Measurements from ENCODE around the gene ADAMTSL3. TPM values are rescaled to one million over a fixed set of nuclear protein-coding genes. Genes with fewer than 3 reads are reported as not detected.

ADAMTSL3 gene
- total RNA-seq, 2 donors from 2014 or later = 0.79 to 3.4 TPM

DNA sequence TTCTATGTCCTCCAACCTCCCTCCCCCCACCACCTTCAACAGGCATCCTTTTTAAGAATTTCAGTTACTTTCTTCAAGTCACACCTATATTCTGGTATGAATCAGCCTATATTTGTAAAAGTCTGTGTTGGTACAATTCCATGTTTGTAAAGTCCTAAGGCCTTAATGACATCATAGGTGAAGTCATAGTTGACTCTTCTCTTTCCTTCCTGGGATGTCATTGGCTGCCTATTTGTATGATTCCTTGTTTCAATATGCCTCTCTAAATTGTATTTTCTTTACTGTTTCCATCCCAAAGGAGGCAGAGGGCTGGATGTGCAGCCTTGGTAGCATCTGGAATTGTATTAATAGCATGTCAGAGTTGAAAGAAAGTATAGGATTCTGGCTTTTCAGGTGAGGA, 56.5 kb downstream of the ADAMTSL3 start:
- Mint-ChIP-seq H3K4me3 (no peak overlapping the region), H3K4me1 (no peaks in the 10 kb centered on the region)

DNA sequence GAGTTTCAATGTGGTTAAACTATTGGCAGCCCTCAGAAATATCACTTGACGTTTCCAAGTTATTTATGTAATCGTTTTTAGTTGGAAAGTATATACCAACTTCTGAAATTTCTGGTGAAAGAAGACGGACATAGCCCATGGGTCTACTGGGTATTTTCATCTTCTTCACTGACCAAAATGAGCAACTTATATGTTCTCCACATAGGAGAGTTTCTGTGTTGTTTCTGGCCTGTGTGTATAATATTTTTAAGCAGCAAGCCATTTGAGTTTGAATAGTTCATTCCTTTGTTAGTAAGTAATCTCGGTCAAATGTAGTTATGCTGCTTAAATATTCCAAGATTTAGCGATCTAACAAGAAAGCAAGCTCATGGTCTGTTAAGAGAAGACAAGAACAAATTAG, 57.3 kb downstream of the ADAMTSL3 start:
- TF ChIP-seq, protein P1, sequence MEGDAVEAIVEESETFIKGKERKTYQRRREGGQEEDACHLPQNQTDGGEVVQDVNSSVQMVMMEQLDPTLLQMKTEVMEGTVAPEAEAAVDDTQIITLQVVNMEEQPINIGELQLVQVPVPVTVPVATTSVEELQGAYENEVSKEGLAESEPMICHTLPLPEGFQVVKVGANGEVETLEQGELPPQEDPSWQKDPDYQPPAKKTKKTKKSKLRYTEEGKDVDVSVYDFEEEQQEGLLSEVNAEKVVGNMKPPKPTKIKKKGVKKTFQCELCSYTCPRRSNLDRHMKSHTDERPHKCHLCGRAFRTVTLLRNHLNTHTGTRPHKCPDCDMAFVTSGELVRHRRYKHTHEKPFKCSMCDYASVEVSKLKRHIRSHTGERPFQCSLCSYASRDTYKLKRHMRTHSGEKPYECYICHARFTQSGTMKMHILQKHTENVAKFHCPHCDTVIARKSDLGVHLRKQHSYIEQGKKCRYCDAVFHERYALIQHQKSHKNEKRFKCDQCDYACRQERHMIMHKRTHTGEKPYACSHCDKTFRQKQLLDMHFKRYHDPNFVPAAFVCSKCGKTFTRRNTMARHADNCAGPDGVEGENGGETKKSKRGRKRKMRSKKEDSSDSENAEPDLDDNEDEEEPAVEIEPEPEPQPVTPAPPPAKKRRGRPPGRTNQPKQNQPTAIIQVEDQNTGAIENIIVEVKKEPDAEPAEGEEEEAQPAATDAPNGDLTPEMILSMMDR (conservative IDR thresholded peaks at IDR 0.05) = no peak

More for the DNA sequence above, 56.5 kb downstream of the ADAMTSL3 start:
- DNase-seq = no peak
- Histone ChIP-seq H3K27ac (ENCODE audit: low read depth, low read length) (no peak overlapping the region), H3K9me3 (ENCODE audit: control insufficient read depth, low read length) (no peaks in the 10 kb centered on the region), H3K4me1 (ENCODE audit: control insufficient read depth, insufficient read depth, low read length) (no peaks in the 10 kb centered on the region), H3K4me3 (ENCODE audit: low read length) (no peak overlapping the region), H3K36me3 (ENCODE audit: control insufficient read depth, insufficient read depth, low read length) (no peaks in the 10 kb centered on the region), H3K27me3 (ENCODE audit: control insufficient read depth, insufficient read depth, low read length, poor library complexity, severe bottlenecking) (no peaks in the 10 kb centered on the region), H3K9ac (ENCODE audit: extremely low read depth, low read length, poor library complexity, severe bottlenecking) (no peak overlapping the region)
- Mint-ChIP-seq H3K36me3 (ENCODE audit: low read depth) (no peaks in the 10 kb centered on the region), H3K27me3 (ENCODE audit: insufficient read depth) (peaks cover 2% of the 10 kb centered on the region), H3K27ac (no peak overlapping the region), H3K9me3 (no peaks in the 10 kb centered on the region)
- TF ChIP-seq, protein P1 (conservative IDR thresholded peaks at IDR 0.05) = no peak

DNA sequence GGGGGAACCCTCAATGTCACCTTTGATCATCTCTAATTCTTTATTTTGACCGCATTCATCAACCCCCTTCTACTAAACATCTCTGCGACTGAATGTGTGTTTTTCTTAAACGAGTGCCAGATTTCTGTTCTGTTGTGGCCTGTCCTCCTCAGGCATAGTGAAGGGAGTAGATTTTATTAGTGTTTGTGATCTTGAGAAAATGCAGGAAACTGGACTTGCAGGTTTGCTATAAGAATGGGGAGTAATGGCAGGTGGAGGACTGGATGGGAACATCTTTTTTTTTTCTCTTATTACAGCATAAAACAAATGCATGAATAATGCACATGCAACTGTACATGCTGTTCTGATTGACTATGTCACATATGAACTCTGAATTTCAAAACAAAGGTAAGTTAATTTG, 59.3 kb downstream of the ADAMTSL3 start:
- peaks cover 4% of the 10 kb centered on the region for H3K27me3 Mint-ChIP-seq (ENCODE audit: insufficient read depth)
- no peak overlapping the region for H3K27ac Mint-ChIP-seq
- Histone ChIP-seq H3K4me1 (ENCODE audit: control insufficient read depth, insufficient read depth, low read length) (no peaks in the 10 kb centered on the region), H3K9ac (ENCODE audit: extremely low read depth, low read length, poor library complexity, severe bottlenecking) (no peak overlapping the region), H3K27ac (ENCODE audit: low read depth, low read length) (no peak overlapping the region), H3K36me3 (ENCODE audit: control insufficient read depth, insufficient read depth, low read length) (no peaks in the 10 kb centered on the region), H3K4me3 (ENCODE audit: low read length) (no peak overlapping the region), H3K9me3 (ENCODE audit: control insufficient read depth, low read length) (no peaks in the 10 kb centered on the region), H3K27me3 (ENCODE audit: control insufficient read depth, insufficient read depth, low read length, poor library complexity, severe bottlenecking) (no peaks in the 10 kb centered on the region)
- no peak for DNase-seq
- no peaks in the 10 kb centered on the region for H3K36me3 Mint-ChIP-seq (ENCODE audit: low read depth)
- WGBS, 2 experiments (ENCODE audit: insufficient coverage in 1 of 2, insufficient read length in 1 of 2) = 98% methylated on average over 3 of the region's 3 CpGs; no CpG with 5 or more reads in 1 of the 2 experiments
- H3K9me3 Mint-ChIP-seq = no peaks in the 10 kb centered on the region
- TF ChIP-seq, protein P1 (conservative IDR thresholded peaks at IDR 0.05) = no peak
- H3K4me3 Mint-ChIP-seq = no peak overlapping the region
- H3K4me1 Mint-ChIP-seq = no peaks in the 10 kb centered on the region

More for the DNA sequence above, 57.3 kb downstream of the ADAMTSL3 start:
- Histone ChIP-seq H3K27me3 (ENCODE audit: control insufficient read depth, insufficient read depth, low read length, poor library complexity, severe bottlenecking) (no peaks in the 10 kb centered on the region), H3K9me3 (ENCODE audit: control insufficient read depth, low read length) (no peaks in the 10 kb centered on the region), H3K27ac (ENCODE audit: low read depth, low read length) (no peak overlapping the region), H3K4me1 (ENCODE audit: control insufficient read depth, insufficient read depth, low read length) (no peaks in the 10 kb centered on the region), H3K9ac (ENCODE audit: extremely low read depth, low read length, poor library complexity, severe bottlenecking) (no peak overlapping the region), H3K36me3 (ENCODE audit: control insufficient read depth, insufficient read depth, low read length) (no peaks in the 10 kb centered on the region), H3K4me3 (ENCODE audit: low read length) (no peak overlapping the region)
- H3K27ac Mint-ChIP-seq = no peak overlapping the region
- H3K36me3 Mint-ChIP-seq (ENCODE audit: low read depth) = no peaks in the 10 kb centered on the region
- H3K9me3 Mint-ChIP-seq = no peaks in the 10 kb centered on the region
- no peak for DNase-seq
- H3K27me3 Mint-ChIP-seq (ENCODE audit: insufficient read depth) = peaks cover 4% of the 10 kb centered on the region
- no peaks in the 10 kb centered on the region for H3K4me1 Mint-ChIP-seq
- H3K4me3 Mint-ChIP-seq = no peak overlapping the region
- WGBS, 2 experiments (ENCODE audit: insufficient coverage in 1 of 2, insufficient read length in 1 of 2) = 95 to 100% methylated on average over 4 to 5 of the region's 5 CpGs
